HG03520 (cell line): ENCODE data around the gene PACRG.

Source experiments
- ATAC-seq: cut with Tn5 transposase; IDR thresholded peaks from one replicate; pipeline ENCODE4 v1.9.1; 2021; ENCODE audit warnings: mild to moderate bottlenecking, moderate library complexity; ENCODE audit not compliant: unreplicated experiment

Gene PACRG

GRCh38 chr6:163165922-163166321 is 438.1 kb downstream of the PACRG start:
- ATAC-seq, result no peak

- no peak for ATAC-seq
Measured at GRCh38 chr6:163166507-163166906, 438.7 kb downstream of the PACRG start.

- ATAC-seq, result no peak
Measured at GRCh38 chr6:163169521-163169920, 441.7 kb downstream of the PACRG start.

- ATAC-seq, result peak; percentile 82
Measured at GRCh38 chr6:163170294-163170883, 442.6 kb downstream of the PACRG start.

- ATAC-seq, result no peak
Measured at GRCh38 chr6:163173741-163174140, 446.0 kb downstream of the PACRG start.

GRCh38 chr6:163175301-163175700 is 447.5 kb downstream of the PACRG start:
- no peak for ATAC-seq

- ATAC-seq, result no peak
Measured at GRCh38 chr6:163176097-163176496, 448.3 kb downstream of the PACRG start.

- ATAC-seq, result no peak
Measured at GRCh38 chr6:163177007-163177406, 449.2 kb downstream of the PACRG start.

- ATAC-seq, result no peak
Measured at GRCh38 chr6:163177892-163178420, 450.2 kb downstream of the PACRG start.

- ATAC-seq, result no peak
Measured at GRCh38 chr6:163179061-163179460, 451.3 kb downstream of the PACRG start.

- no peak for ATAC-seq
Measured at GRCh38 chr6:163179721-163180120, 451.9 kb downstream of the PACRG start.

- ATAC-seq, result no peak
Measured at GRCh38 chr6:163180874-163181541, 453.2 kb downstream of the PACRG start.

GRCh38 chr6:163181666-163182180 is 453.9 kb downstream of the PACRG start:
- ATAC-seq, result no peak

GRCh38 chr6:163182696-163183095 is 454.9 kb downstream of the PACRG start:
- ATAC-seq, result no peak

- ATAC-seq, result no peak
Measured at GRCh38 chr6:163183806-163184205, 456.0 kb downstream of the PACRG start.

GRCh38 chr6:163185744-163186143 is 458.0 kb downstream of the PACRG start:
- ATAC-seq, result no peak

- ATAC-seq, result no peak
Measured at GRCh38 chr6:163186527-163186926, 458.8 kb downstream of the PACRG start.

- no peak for ATAC-seq
Measured at GRCh38 chr6:163187201-163187600, 459.4 kb downstream of the PACRG start.

- no peak for ATAC-seq
Measured at GRCh38 chr6:163187606-163188005, 459.8 kb downstream of the PACRG start.

- no peak for ATAC-seq
Measured at GRCh38 chr6:163188746-163189145, 461.0 kb downstream of the PACRG start.

- no peak for ATAC-seq
Measured at GRCh38 chr6:163189609-163190008, 461.8 kb downstream of the PACRG start.

GRCh38 chr6:163190786-163191185 is 463.0 kb downstream of the PACRG start:
- no peak for ATAC-seq
